Transverse colon (tissue), 4 donors: ENCODE results near the gene GPR39. TPM values are rescaled to one million over a fixed set of nuclear protein-coding genes. Genes with fewer than 3 reads are reported as not detected.
"Not testable (repeated sequence)": the region's sequence is repeated elsewhere in the genome, so short reads cannot be mapped to it uniquely, and the experiment has no call there.

Experiments used
- DNase-seq: peaks from one replicate; pipeline ENCODE4 v3.0.0-alpha.2; 2019
- H3K27ac ChIP-seq, 4 donors: fragments of 200-600 bp; sonication (generic); 2 replicates each; pipeline ENCODE4 v1.5.1; 2016 to 2018; ENCODE audit warnings: inconsistent platforms in 4 of 4
- H3K27me3 ChIP-seq: fragments of 200-600 bp; sonication (generic); 2 replicates; pipeline ENCODE4 v1.5.1; 2017; ENCODE audit warnings: inconsistent platforms
- H3K36me3 ChIP-seq, 4 donors: fragments of 200-600 bp; sonication (generic); 2 replicates each; pipeline ENCODE4 v1.5.1; 2017 to 2019; ENCODE audit warnings: inconsistent platforms in 4 of 4
- H3K4me1 ChIP-seq, 4 donors: fragments of 200-600 bp; sonication (generic); 2 replicates each; pipeline ENCODE4 v1.5.1; 2017 to 2020; ENCODE audit warnings: inconsistent platforms in 4 of 4
- H3K4me3 ChIP-seq, 4 donors: fragments of 200-600 bp; sonication (generic); 1 replicate in 1 of 4; 2 replicates in 3 of 4; pipeline versions ENCODE4 v1.5.1 to v1.6.1; 2017 to 2019; ENCODE audit warnings: inconsistent platforms in 4 of 4
- H3K9me3 ChIP-seq, 2 donors: fragments of 200-600 bp; sonication (generic); 2 replicates each; pipeline ENCODE4 v1.5.1; 2017 to 2019; ENCODE audit warnings: inconsistent platforms in 2 of 2
- CTCF ChIP-seq, 5 experiments: fragments of 200-600 bp in 3 of 5; fragments of 450-650 bp in 2 of 5; sonication (generic) in 3 of 5; IDR thresholded peaks; 1 replicate in 2 of 5; 2 replicates in 3 of 5; pipeline ENCODE4 v1.5.1; 2016 to 2017; ENCODE audit warnings: antibody characterized with exemption in 5 of 5, inconsistent platforms in 3 of 5, mild to moderate bottlenecking in 2 of 5, moderate library complexity in 1 of 5
- EP300 ChIP-seq: sonication (generic); formaldehyde crosslinking; IDR thresholded peaks from one replicate; pipeline ENCODE4 v1.6.1; 2017; ENCODE audit warnings: antibody characterized with exemption, low read depth
- POLR2A ChIP-seq: fragments of 450-650 bp; IDR thresholded peaks from one replicate; pipeline ENCODE4 v1.6.1; 2016; ENCODE audit warnings: antibody characterized with exemption, mild to moderate bottlenecking, moderate library complexity
- POLR2AphosphoS5 ChIP-seq, 3 donors: sonication (generic); formaldehyde crosslinking; IDR thresholded peaks; one replicate each; pipeline ENCODE4 v1.6.1; 2016; ENCODE audit warnings: antibody characterized with exemption in 3 of 3
- WGBS, 2 donors: methylation state at CpG; one replicate each; pipeline ENCODE4 v1.1.5; 2018; ENCODE audit warnings: low coverage in 1 of 2; 5-methylcytosine and 5-hydroxymethylcytosine counted together
- in situ Hi-C, 4 donors: fragments of 200-750 bp; cut with MboI; loops; one replicate each; pipeline versions ENCODE4 v1.15.0 to v1.15.1; 2017; ENCODE audit warnings: low sequenced_read_pairs in 3 of 4, low pct_ligation_motif_present in 1 of 4, low pct_unique_long_range_greater_than_20kb in 1 of 4
- intact Hi-C: fragments of 100-400 bp; cut with DNase I; formaldehyde crosslinking; loops from one replicate; pipeline ENCODE4 v1.15.1; 2023; ENCODE audit warnings: low total_unique reads
- total RNA-seq, 4 donors: library from RNA; depleted of rRNA; stranded (reverse); fragments of >200 nt; gene quantifications; one replicate each; pipeline ENCODE4 v1.1.0, GENCODE V29; 2016

GPR39 gene
- total RNA-seq, 4 donors from 2014 or later, result 26.3 to 85.3 (median 39.6) TPM

- 0 to 21% methylated on average over 1 to 2 of the region's 2 CpGs for WGBS, 2 donors
- no peaks in the 10 kb centered on the region for H3K9me3 ChIP-seq
- no peak overlapping the region for H3K27ac ChIP-seq
- intact Hi-C loops (no loop called here), in situ Hi-C loops (no loop called here)
- no peaks in the 10 kb centered on the region for H3K27me3 ChIP-seq
- no peak for DNase-seq
- H3K4me1 ChIP-seq, result no peaks in the 10 kb centered on the region
- TF ChIP-seq CTCF (IDR thresholded peaks at IDR 0.05), result no peak
- no peak for TF ChIP-seq POLR2AphosphoS5 (IDR thresholded peaks at IDR 0.05)
- TF ChIP-seq EP300, result no peak
- H3K36me3 ChIP-seq, result no peaks in the 10 kb centered on the region
- no peak overlapping the region for H3K4me3 ChIP-seq
Measured at GRCh38 chr2:132392221-132392620, 24.4 kb upstream of the GPR39 start.

GRCh38 chr2:132392879-132393278, 23.7 kb upstream of the GPR39 start:
- Histone ChIP-seq H3K27ac (no peak overlapping the region), H3K9me3 (no peaks in the 10 kb centered on the region), H3K27me3 (no peaks in the 10 kb centered on the region), H3K36me3 (no peaks in the 10 kb centered on the region), H3K4me3 (no peak overlapping the region), H3K4me1 (no peaks in the 10 kb centered on the region)
- DNase-seq, result no peak
- TF ChIP-seq EP300 (no peak), CTCF (IDR thresholded peaks at IDR 0.05) (no peak), POLR2AphosphoS5 (IDR thresholded peaks at IDR 0.05) (no peak), POLR2A (no peak)
- in situ Hi-C loops, result no loop called here
- WGBS, 2 donors, result 82 to 85% methylated on average over 6 to 7 of the region's 7 CpGs
- intact Hi-C loops, result no loop called here

GRCh38 chr2:132397042-132397441, 19.6 kb upstream of the GPR39 start:
- H3K4me1 ChIP-seq, in situ Hi-C loops, H3K36me3 ChIP-seq, intact Hi-C loops, H3K9me3 ChIP-seq, H3K27ac ChIP-seq, H3K4me3 ChIP-seq, DNase-seq, H3K27me3 ChIP-seq: not testable (repeated sequence)
- WGBS, 2 donors, result 47 to 59% methylated on average over 2 to 3 of the region's 3 CpGs

GRCh38 chr2:132400169-132400900, 16.3 kb upstream of the GPR39 start:
- intact Hi-C loops (no loop called here), in situ Hi-C loops (no loop called here)
- no peaks in the 10 kb centered on the region for H3K36me3 ChIP-seq
- H3K4me3 ChIP-seq, result no peak overlapping the region
- no peak overlapping the region for H3K27ac ChIP-seq
- no peak for DNase-seq
- H3K4me1 ChIP-seq, result peaks cover 0 to 4% (median 0%) of the 10 kb centered on the region in 4 donors
- WGBS, 2 donors, result 41 to 50% methylated on average over 1 to 2 of the region's 2 CpGs
- H3K27me3 ChIP-seq, result no peaks in the 10 kb centered on the region
- no peaks in the 10 kb centered on the region for H3K9me3 ChIP-seq
- TF ChIP-seq POLR2A (no peak), CTCF (IDR thresholded peaks at IDR 0.05) (no peak), EP300 (no peak), POLR2AphosphoS5 (IDR thresholded peaks at IDR 0.05) (no peak)

GRCh38 chr2:132400901-132401240, 15.7 kb upstream of the GPR39 start:
- no peak overlapping the region for H3K4me3 ChIP-seq
- H3K27ac ChIP-seq, result no peak overlapping the region
- 70% methylated on average over 2 of the region's 2 CpGs; no CpG with 5 or more reads in 1 of the 2 donors for WGBS, 2 donors
- in situ Hi-C loops, result no loop called here
- peaks cover 0 to 4% (median 0%) of the 10 kb centered on the region in 4 donors for H3K4me1 ChIP-seq
- intact Hi-C loops, result no loop called here
- H3K36me3 ChIP-seq, result no peaks in the 10 kb centered on the region
- no peaks in the 10 kb centered on the region for H3K27me3 ChIP-seq
- DNase-seq, result no peak
- no peaks in the 10 kb centered on the region for H3K9me3 ChIP-seq
- TF ChIP-seq POLR2A (no peak), EP300 (no peak), CTCF (IDR thresholded peaks at IDR 0.05) (no peak), POLR2AphosphoS5 (IDR thresholded peaks at IDR 0.05) (no peak)
